Measurements from ENCODE around the gene MAPK12. TPM values are rescaled to one million over a fixed set of nuclear protein-coding genes. Genes with fewer than 3 reads are reported as not detected.

Gene MAPK12
- total and polyA plus RNA-seq, 2 donors (not counting 1 experiment from before 2014, with no cell fraction given) = 6.5 to 7.8 TPM

DNA sequence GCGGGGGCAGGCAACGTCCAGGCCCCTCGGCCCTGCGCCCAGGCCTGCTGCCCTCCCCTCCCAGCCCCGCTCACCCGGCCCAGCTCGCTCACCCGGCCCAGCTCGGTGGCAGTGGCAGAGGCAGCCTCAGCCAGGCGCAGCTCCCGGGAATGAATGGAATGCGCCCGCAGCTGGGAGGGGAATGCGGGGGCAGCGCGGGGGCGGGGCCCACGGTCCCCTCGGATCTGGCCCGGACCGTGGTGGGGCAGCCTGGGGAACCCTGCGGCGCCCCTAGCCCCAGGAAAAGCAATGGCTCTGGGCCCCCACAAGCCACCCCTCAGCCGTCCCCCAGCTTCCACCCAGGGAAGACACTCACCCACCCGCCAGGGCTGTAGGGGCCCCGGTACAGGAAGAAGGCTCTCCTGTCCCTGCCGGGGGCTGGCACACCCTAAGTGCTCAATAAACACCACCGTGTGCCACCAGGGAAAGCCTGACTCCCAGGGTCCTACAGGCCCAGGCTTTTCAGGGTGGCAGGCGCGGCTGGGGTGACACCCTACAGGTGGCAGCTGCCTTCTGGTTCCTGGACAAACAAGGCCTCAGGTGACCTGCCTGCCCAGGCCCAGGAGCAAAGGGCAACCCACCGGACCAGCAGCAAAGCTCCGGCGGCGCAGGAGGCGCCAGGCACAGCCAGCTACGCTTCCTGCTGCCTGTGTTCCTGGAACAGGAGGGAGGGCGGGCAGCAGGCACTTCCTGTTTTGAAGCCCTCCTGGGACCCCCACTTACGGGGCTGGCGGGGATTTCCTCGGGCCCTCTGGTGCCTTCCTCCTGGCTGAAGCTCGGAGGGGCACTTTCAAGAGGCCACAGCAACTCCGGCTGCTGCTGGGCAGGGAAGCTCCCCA lies 32.2 kb upstream of the MAPK12 start:
- H3K9me3 ChIP-seq (ENCODE audit: control extremely low read depth in 1 of 3, control insufficient read depth in 2 of 3, insufficient read depth in 1 of 3, low read length in 2 of 3) = peaks cover 0 to 8% (median 0%) of the 10 kb centered on the region in 3 donors
- intact Hi-C loops (cut with micrococcal nuclease) = no loop called here
- DNase-seq = peak; percentile 73
- H3K4me3 ChIP-seq (ENCODE audit: control extremely low read depth in 1 of 5, extremely low read depth in 1 of 5, insufficient read depth in 1 of 5, low read depth in 2 of 5, low read length in 4 of 5) = peak overlapping the region in 1 of 5 experiments; percentile 33
- 8% methylated on average over 38 of the region's 42 CpGs for WGBS (ENCODE audit: insufficient coverage)
- peaks cover 17% of the 10 kb centered on the region for H3K27me3 Mint-ChIP-seq
- ChIA-PET POLR2A (interaction anchor here (0.8 to 4.2 kb wide), 5 partner anchors 11 to 43 kb away, joined by 3 to 53 read pairs (median 6); partner anchors contain the start of genes HDAC10 and PLXNB2), CTCF (interaction anchor here (0.9 to 2.2 kb wide), 12 partner anchors 9 to 48 kb away, joined by 3 to 11 read pairs (median 4); partner anchors contain the start of gene DENND6B)
- TF ChIP-seq, protein P1, sequence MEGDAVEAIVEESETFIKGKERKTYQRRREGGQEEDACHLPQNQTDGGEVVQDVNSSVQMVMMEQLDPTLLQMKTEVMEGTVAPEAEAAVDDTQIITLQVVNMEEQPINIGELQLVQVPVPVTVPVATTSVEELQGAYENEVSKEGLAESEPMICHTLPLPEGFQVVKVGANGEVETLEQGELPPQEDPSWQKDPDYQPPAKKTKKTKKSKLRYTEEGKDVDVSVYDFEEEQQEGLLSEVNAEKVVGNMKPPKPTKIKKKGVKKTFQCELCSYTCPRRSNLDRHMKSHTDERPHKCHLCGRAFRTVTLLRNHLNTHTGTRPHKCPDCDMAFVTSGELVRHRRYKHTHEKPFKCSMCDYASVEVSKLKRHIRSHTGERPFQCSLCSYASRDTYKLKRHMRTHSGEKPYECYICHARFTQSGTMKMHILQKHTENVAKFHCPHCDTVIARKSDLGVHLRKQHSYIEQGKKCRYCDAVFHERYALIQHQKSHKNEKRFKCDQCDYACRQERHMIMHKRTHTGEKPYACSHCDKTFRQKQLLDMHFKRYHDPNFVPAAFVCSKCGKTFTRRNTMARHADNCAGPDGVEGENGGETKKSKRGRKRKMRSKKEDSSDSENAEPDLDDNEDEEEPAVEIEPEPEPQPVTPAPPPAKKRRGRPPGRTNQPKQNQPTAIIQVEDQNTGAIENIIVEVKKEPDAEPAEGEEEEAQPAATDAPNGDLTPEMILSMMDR (IDR thresholded peaks at IDR 0.05) = no peak
- no peak for TF ChIP-seq EZH2 (IDR thresholded peaks at IDR 0.05; ENCODE audit: borderline replicate concordance, insufficient read depth, low read depth, low read length, poor library complexity, severe bottlenecking)
- H2AFZ ChIP-seq (ENCODE audit: insufficient read depth, low read depth, low read length, poor library complexity, severe bottlenecking) = no peak overlapping the region
- peak overlapping the region; percentile 26 for H3K9ac ChIP-seq (ENCODE audit: low read length)
- H3K4me3 Mint-ChIP-seq = peak overlapping the region; percentile 64
- peak overlapping the region; percentile 46 for H3K27ac Mint-ChIP-seq
- H3K4me2 ChIP-seq (replicated peaks; ENCODE audit: low read depth, low read length, poor library complexity, severe bottlenecking) = peak overlapping the region; percentile 85
- ATAC-seq (ENCODE audit: low read depth) = peak; percentile 58
- no peak overlapping the region for H3K27ac ChIP-seq (ENCODE audit: low read length in 2 of 2)
- peaks cover 14% of the 10 kb centered on the region for H4K20me1 ChIP-seq (ENCODE audit: control insufficient read depth, insufficient read depth, low read length, poor library complexity, severe bottlenecking)
- no peaks in the 10 kb centered on the region for H3K79me2 ChIP-seq (ENCODE audit: control insufficient read depth, insufficient read depth, low read length)
- peaks cover 37 to 44% of the 10 kb centered on the region in 2 donors for H3K4me1 ChIP-seq (ENCODE audit: control insufficient read depth in 2 of 2, insufficient read depth in 2 of 2, low read length in 2 of 2)
- no peaks in the 10 kb centered on the region for H3K36me3 ChIP-seq (replicated peaks in 1 of 2; ENCODE audit: control extremely low read depth in 1 of 2, control insufficient read depth in 1 of 2, extremely low read depth in 1 of 2, insufficient read depth in 2 of 2, low read length in 1 of 2)
- no peaks in the 10 kb centered on the region for H3K9me3 Mint-ChIP-seq (ENCODE audit: insufficient read depth)
- peaks cover 41% of the 10 kb centered on the region for H3K4me1 Mint-ChIP-seq
- H3K27me3 ChIP-seq (replicated peaks in 1 of 4; ENCODE audit: control extremely low read depth in 1 of 4, control insufficient read depth in 3 of 4, insufficient read depth in 4 of 4, low read length in 3 of 4) = peaks cover 0 to 32% (median 12%) of the 10 kb centered on the region in 4 experiments

All from B cell (primary cell).